ENCODE data around the gene CAPN15.
"Not testable (repeated sequence)": the region's sequence is repeated elsewhere in the genome, so short reads cannot be mapped to it uniquely, and the experiment has no call there.

CAPN15 gene

DNA sequence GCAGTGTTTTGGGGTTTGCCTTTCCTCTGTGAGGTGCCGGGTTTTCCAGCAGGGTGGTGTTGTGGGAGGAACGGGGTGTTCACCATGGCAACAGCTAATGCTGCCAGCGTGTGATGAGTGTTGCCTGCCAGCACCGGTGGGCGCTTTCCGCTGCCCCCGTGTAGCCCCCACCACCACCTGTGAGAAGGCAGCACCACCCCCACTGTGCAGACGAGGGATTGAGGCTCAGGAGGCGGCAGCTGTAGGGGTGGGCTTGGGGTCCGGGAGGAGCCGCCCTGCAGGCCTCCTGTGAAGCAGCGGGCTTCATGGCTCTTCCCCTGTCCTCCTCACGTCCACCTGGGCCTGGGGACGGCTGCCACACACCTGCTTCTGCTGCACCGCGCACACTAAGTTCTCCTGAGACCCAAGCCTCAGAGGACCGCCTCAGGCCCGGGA, 67.6 kb downstream of the CAPN15 start:
- DNase-seq: no peak

DNA sequence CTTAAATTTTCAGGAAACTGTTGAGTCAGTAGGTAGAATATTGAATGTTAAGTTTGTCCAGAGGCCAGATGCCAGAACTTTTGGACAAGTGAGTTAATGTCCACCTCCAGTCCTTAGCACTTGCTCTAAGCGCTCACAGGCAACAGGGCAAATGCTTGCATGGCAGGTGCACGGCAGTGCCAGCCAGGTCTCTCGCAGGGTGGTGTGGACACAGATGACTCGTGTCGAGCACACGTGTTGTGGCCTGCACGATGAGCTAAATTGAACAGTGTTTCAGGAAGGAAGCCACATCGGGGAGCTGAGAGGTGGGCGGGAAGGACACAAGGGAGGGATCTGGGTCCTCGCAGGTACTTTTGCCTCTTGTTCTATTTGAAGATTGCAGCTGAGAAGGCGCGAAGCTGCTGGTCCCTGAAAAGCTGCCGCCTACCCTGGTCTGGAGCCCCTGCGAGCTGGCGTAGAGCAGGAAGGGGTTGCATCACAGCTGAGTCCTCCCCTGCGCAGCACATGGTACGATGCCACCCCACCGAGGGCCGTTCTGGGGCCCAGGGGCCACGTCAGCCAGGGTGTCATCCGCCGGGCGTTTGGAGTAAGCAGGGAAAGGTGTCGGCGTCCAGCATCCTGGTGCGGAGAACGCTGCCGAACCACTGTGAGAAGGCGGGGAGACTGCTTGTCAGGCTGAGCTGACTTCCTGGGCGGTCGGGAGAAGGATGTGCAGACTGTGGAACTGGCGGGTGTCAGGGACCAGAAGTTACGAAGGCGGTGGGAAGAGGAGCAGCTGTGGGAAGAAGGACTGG, 68.6 kb downstream of the CAPN15 start:
- DNase-seq: no peak

- DNase-seq: no peak
Observed at GRCh38 chr16:596736-597060, 69.2 kb downstream of the CAPN15 start.

- DNase-seq: not testable (repeated sequence)
Observed at GRCh38 chr16:597655-598054, 70.1 kb downstream of the CAPN15 start.

GRCh38 chr16:598823-599739, 71.6 kb downstream of the CAPN15 start:
- DNase-seq: no peak

GRCh38 chr16:600781-601180, 73.3 kb downstream of the CAPN15 start:
- no peak for DNase-seq

GRCh38 chr16:603933-604332, 76.4 kb downstream of the CAPN15 start:
- no peak for DNase-seq
